ENCODE results near the gene GAMT. TPM values are rescaled to one million over a fixed set of nuclear protein-coding genes. Genes with fewer than 3 reads are reported as not detected.

The GAMT gene
- total RNA-seq, 1 experiment from 2014 or later, result 27.7 TPM

- ChIA-PET CTCF (interaction anchor here (0.7 kb wide), 1 partner anchor 72 kb away, joined by 3 read pairs; no protein-coding TSS in a partner anchor), POLR2A (interaction anchor here (0.7 kb wide), 1 partner anchor 314 kb away, joined by 3 read pairs; no protein-coding TSS in a partner anchor)
- no peak overlapping the region for H3K27ac Mint-ChIP-seq
- peaks cover 6% of the 10 kb centered on the region for H3K4me1 Mint-ChIP-seq
- no peak overlapping the region for H3K4me3 Mint-ChIP-seq
- H3K27me3 Mint-ChIP-seq (ENCODE audit: low read depth), result no peaks in the 10 kb centered on the region
- H3K9me3 Mint-ChIP-seq, result no peaks in the 10 kb centered on the region
- ATAC-seq (no peak), DNase-seq (ENCODE audit: low spot score) (no peak)
- H3K36me3 Mint-ChIP-seq, result peaks cover 22% of the 10 kb centered on the region
- TF ChIP-seq SOX15 (CRISPR knock-in tag; IDR thresholded peaks at IDR 0.05) (no peak), SMAD4 (CRISPR knock-in tag; IDR thresholded peaks at IDR 0.05) (no peak), NR3C1 (CRISPR knock-in tag; conservative IDR thresholded peaks at IDR 0.05; ENCODE audit: low read depth) (no peak), ATF3 (CRISPR knock-in tag; conservative IDR thresholded peaks at IDR 0.05) (0 out of 2 replicates have a peak, but pooled peaks have one; percentile 25), ZBTB43 (CRISPR knock-in tag; IDR thresholded peaks at IDR 0.05) (peak; percentile 96), FOXP1 (CRISPR knock-in tag; IDR thresholded peaks at IDR 0.05; ENCODE audit: borderline replicate concordance) (0 out of 2 replicates have a peak, but pooled peaks have one; percentile 60), ARID4B (CRISPR knock-in tag; IDR thresholded peaks at IDR 0.05; ENCODE audit: borderline replicate concordance) (no peak)
Observed at GRCh38 chr19:1389033-1389940, 12.1 kb downstream of the GAMT start.

GRCh38 chr19:1388637-1389026, 12.7 kb downstream of the GAMT start:
- no peak overlapping the region for H3K27ac Mint-ChIP-seq
- TF ChIP-seq TEAD4 (CRISPR knock-in tag; IDR thresholded peaks at IDR 0.05) (no peak), ZSCAN18 (CRISPR knock-in tag; IDR thresholded peaks at IDR 0.05) (no peak), NFE2L1 (CRISPR knock-in tag; IDR thresholded peaks at IDR 0.05) (no peak), NR2C2 (CRISPR knock-in tag; IDR thresholded peaks at IDR 0.05) (no peak)
- H3K27me3 Mint-ChIP-seq (ENCODE audit: low read depth), result no peaks in the 10 kb centered on the region
- peaks cover 22% of the 10 kb centered on the region for H3K36me3 Mint-ChIP-seq
- no peaks in the 10 kb centered on the region for H3K9me3 Mint-ChIP-seq
- POLR2A ChIA-PET, result no interaction called here
- H3K4me3 Mint-ChIP-seq, result no peak overlapping the region
- DNase-seq (ENCODE audit: low spot score) (no peak), ATAC-seq (no peak)
- CTCF ChIA-PET, result interaction anchor here (0.9 kb wide), 1 partner anchor 69 kb away, joined by 3 read pairs; no protein-coding TSS in a partner anchor
- H3K4me1 Mint-ChIP-seq, result peaks cover 6% of the 10 kb centered on the region
